CD14-positive monocyte (primary cell): ENCODE measurements around the gene NRP2. TPM values are rescaled to one million over a fixed set of nuclear protein-coding genes. Genes with fewer than 3 reads are reported as not detected.

ENCODE experiments used
- DNase-seq, 3 donors: peaks; one replicate each; pipeline ENCODE4 v3.0.0-alpha.2; 2011 to 2022
- H2AFZ ChIP-seq: 2 replicates; pipeline ENCODE4 v1.6.0; 2012; ENCODE audit warnings: mild to moderate bottlenecking, low read depth, low read length, inconsistent platforms; ENCODE audit not compliant: insufficient read depth, poor library complexity, severe bottlenecking
- H3K27ac ChIP-seq, 2 donors: 1 replicate in 1 of 2; 2 replicates in 1 of 2; pipeline ENCODE4 v1.5.1; 2012 to 2013; ENCODE audit warnings: low read length in 2 of 2, control low read depth in 1 of 2, inconsistent platforms in 1 of 2, low read depth in 1 of 2, mild to moderate bottlenecking in 1 of 2
- H3K27me3 ChIP-seq, 2 donors: one replicate each; pipeline versions ENCODE4 v1.6.0 to v1.6.1; 2011 to 2013; ENCODE audit warnings: low read length in 2 of 2; ENCODE audit not compliant: control insufficient read depth in 2 of 2, insufficient read depth in 2 of 2
- H3K36me3 ChIP-seq, 2 donors: replicated peaks in 1 of 2; 1 replicate in 1 of 2; 2 replicates in 1 of 2; pipeline versions ENCODE4 v1.5.1 to v1.6.1; 2012 to 2013; ENCODE audit warnings: low read length in 2 of 2, control low read depth in 1 of 2, inconsistent platforms in 1 of 2, mild to moderate bottlenecking in 1 of 2; ENCODE audit not compliant: insufficient read depth in 2 of 2, control insufficient read depth in 1 of 2
- H3K4me1 ChIP-seq, 2 donors: 1 replicate in 1 of 2; 2 replicates in 1 of 2; pipeline versions ENCODE4 v1.5.1 to v1.6.1; 2012 to 2013; ENCODE audit warnings: low read length in 2 of 2, control low read depth in 1 of 2, inconsistent platforms in 1 of 2, mild to moderate bottlenecking in 1 of 2, moderate library complexity in 1 of 2; ENCODE audit not compliant: insufficient read depth in 2 of 2, control insufficient read depth in 1 of 2
- H3K4me2 ChIP-seq: replicated peaks from 2 replicates; pipeline ENCODE3; 2012; ENCODE audit warnings: low read length, moderate library complexity, mild to moderate bottlenecking; ENCODE audit not compliant: poor library complexity, severe bottlenecking; ENCODE audit errors: extremely low read depth
- H3K4me3 ChIP-seq, 3 experiments: fragments of 200-600 bp in 1 of 3; sonication (generic) in 1 of 3; replicated peaks in 1 of 3; 1 replicate in 2 of 3; 2 replicates in 1 of 3; pipeline ENCODE4 v1.5.1; 2011 to 2013; ENCODE audit warnings: low read length in 3 of 3, mild to moderate bottlenecking in 3 of 3, control low read depth in 2 of 3, low read depth in 2 of 3, inconsistent platforms in 1 of 3, moderate library complexity in 1 of 3
- H3K79me2 ChIP-seq: 2 replicates; pipeline ENCODE4 v1.6.0; 2012; ENCODE audit warnings: mild to moderate bottlenecking, control low read depth, inconsistent platforms, low read length, moderate library complexity; ENCODE audit not compliant: insufficient read depth
- H3K9ac ChIP-seq: 2 replicates; pipeline ENCODE4 v1.6.0; 2017; ENCODE audit warnings: low read length, mild to moderate bottlenecking; ENCODE audit not compliant: insufficient read depth, poor library complexity, severe bottlenecking
- H3K9me3 ChIP-seq, 2 donors: replicated peaks in 1 of 2; 1 replicate in 1 of 2; 2 replicates in 1 of 2; pipeline versions ENCODE4 v1.5.1 to v1.6.1; 2012 to 2013; ENCODE audit warnings: low read length in 2 of 2, control low read depth in 1 of 2; ENCODE audit not compliant: control insufficient read depth in 1 of 2, insufficient read depth in 1 of 2
- H4K20me1 ChIP-seq: 2 replicates; pipeline ENCODE4 v1.6.0; 2012; ENCODE audit warnings: mild to moderate bottlenecking, low read length, control low read depth, moderate library complexity; ENCODE audit not compliant: insufficient read depth
- H3K27ac Mint-ChIP-seq, 7 donors: one replicate each; pipeline ENCODE4 v1.8.0; 2020; ENCODE audit warnings: mild to moderate bottlenecking in 7 of 7, mixed read lengths in 7 of 7, moderate library complexity in 6 of 7, inconsistent platforms in 2 of 7
- H3K27me3 Mint-ChIP-seq, 3 donors: one replicate each; pipeline ENCODE4 v1.8.0; 2021 to 2022; ENCODE audit warnings: low read depth in 3 of 3, mild to moderate bottlenecking in 3 of 3, mixed read lengths in 3 of 3, moderate library complexity in 3 of 3, inconsistent platforms in 1 of 3
- H3K36me3 Mint-ChIP-seq, 2 donors: one replicate each; pipeline ENCODE4 v1.8.0; 2020; ENCODE audit warnings: mixed read lengths in 2 of 2, inconsistent platforms in 1 of 2, mild to moderate bottlenecking in 1 of 2
- H3K4me1 Mint-ChIP-seq: one replicate; pipeline ENCODE4 v1.8.0; 2020; ENCODE audit warnings: mild to moderate bottlenecking, mixed read lengths
- H3K4me3 Mint-ChIP-seq, 2 donors: one replicate each; pipeline ENCODE4 v1.8.0; 2020; ENCODE audit warnings: mild to moderate bottlenecking in 2 of 2, mixed read lengths in 2 of 2, moderate library complexity in 1 of 2
- H3K9me3 Mint-ChIP-seq, 7 donors: one replicate each; pipeline ENCODE4 v1.8.0; 2020 to 2022; ENCODE audit warnings: mixed read lengths in 7 of 7, mild to moderate bottlenecking in 6 of 7, moderate library complexity in 6 of 7, inconsistent platforms in 2 of 7
- CTCF ChIP-seq: fragments of 200-600 bp; IDR thresholded peaks from one replicate; pipeline ENCODE4 v1.8.0; 2022; ENCODE audit warnings: antibody characterized with exemption, mild to moderate bottlenecking
- WGBS: methylation state at CpG from one replicate; pipeline ENCODE4 v1.1.5; 2013; ENCODE audit warnings: missing lambda C conversion rate; ENCODE audit not compliant: insufficient coverage; 5-methylcytosine and 5-hydroxymethylcytosine counted together
- intact Hi-C, 2 donors: fragments of 100-400 bp; cut with micrococcal nuclease; formaldehyde crosslinking; loops; one replicate each; pipeline versions ENCODE4 v1.15.0 to v1.15.1; 2023
- polyA plus RNA-seq, 3 donors: library from polyadenylated mRNA; depleted of rRNA in 1 of 3; unstranded in 2 of 3; stranded (reverse) in 1 of 3; fragments of 300-500 nt in 2 of 3; fragments of >200 nt in 1 of 3; fragmentation: Illumina TruSeq in 2 of 3; gene quantifications; 1 replicate in 2 of 3; 2 replicates in 1 of 3; pipeline ENCODE4 v1.2.3, GENCODE V29; 2012 to 2021

NRP2 gene
- polyA plus RNA-seq, 3 donors = 0.97 to 3.3 (median 1.6) TPM

DNA sequence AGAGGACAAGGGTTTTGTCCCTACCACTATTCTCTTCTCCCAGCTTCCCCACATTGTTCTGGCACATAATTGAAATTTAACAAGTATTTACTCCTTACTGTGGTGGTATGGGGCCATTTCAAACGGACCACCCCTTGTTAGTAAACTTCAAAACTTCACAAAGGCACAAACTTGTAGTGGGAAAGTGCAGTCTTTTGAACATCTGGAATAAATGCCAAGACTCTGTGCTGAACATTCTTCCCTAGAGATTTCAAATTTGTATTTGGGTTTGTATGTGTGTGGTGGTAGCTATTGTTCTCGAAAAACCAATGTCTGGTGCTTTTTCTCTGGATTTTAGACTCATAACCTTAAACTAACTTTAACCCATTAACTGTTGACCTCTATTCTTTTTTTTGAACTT is 151.6 kb downstream of the NRP2 start:
- no peak overlapping the region for H3K9ac ChIP-seq
- H3K4me1 ChIP-seq = no peaks in the 10 kb centered on the region
- Mint-ChIP-seq H3K4me3 (no peak overlapping the region), H3K27me3 (peaks cover 0 to 3% (median 2%) of the 10 kb centered on the region in 3 donors), H3K27ac (no peak overlapping the region), H3K36me3 (no peaks in the 10 kb centered on the region), H3K9me3 (peaks cover 2 to 12% (median 8%) of the 10 kb centered on the region in 7 donors), H3K4me1 (no peaks in the 10 kb centered on the region)
- no peak overlapping the region for H2AFZ ChIP-seq
- WGBS = no CpG with 5 or more reads among the region's 2 CpGs
- H3K4me3 ChIP-seq = no peak overlapping the region
- no peaks in the 10 kb centered on the region for H3K36me3 ChIP-seq
- H3K9me3 ChIP-seq = no peaks in the 10 kb centered on the region
- no peaks in the 10 kb centered on the region for H4K20me1 ChIP-seq
- no peaks in the 10 kb centered on the region for H3K79me2 ChIP-seq
- no peak for TF ChIP-seq CTCF
- DNase-seq = no peak
- H3K27ac ChIP-seq = no peak overlapping the region
- intact Hi-C loops = no loop called here
- H3K27me3 ChIP-seq = no peaks in the 10 kb centered on the region
- H3K4me2 ChIP-seq = no peak overlapping the region

GRCh38 chr2:205834796-205835195 is 152.5 kb downstream of the NRP2 start:
- no peaks in the 10 kb centered on the region for H3K36me3 ChIP-seq
- H3K9me3 Mint-ChIP-seq = peaks cover 4 to 15% (median 8%) of the 10 kb centered on the region in 7 donors
- no peaks in the 10 kb centered on the region for H3K4me1 Mint-ChIP-seq
- H3K9me3 ChIP-seq = no peaks in the 10 kb centered on the region
- H3K4me3 Mint-ChIP-seq = no peak overlapping the region
- no peaks in the 10 kb centered on the region for H3K36me3 Mint-ChIP-seq
- no peak overlapping the region for H2AFZ ChIP-seq
- no peaks in the 10 kb centered on the region for H3K27me3 ChIP-seq
- no peak overlapping the region for H3K27ac ChIP-seq
- no peaks in the 10 kb centered on the region for H4K20me1 ChIP-seq
- 100% methylated on average over 1 of the region's 3 CpGs for WGBS
- no peak overlapping the region for H3K9ac ChIP-seq
- H3K4me3 ChIP-seq = no peak overlapping the region
- H3K4me1 ChIP-seq = no peaks in the 10 kb centered on the region
- H3K27me3 Mint-ChIP-seq = peaks cover 0 to 3% (median 2%) of the 10 kb centered on the region in 3 donors
- H3K79me2 ChIP-seq = no peaks in the 10 kb centered on the region
- H3K27ac Mint-ChIP-seq = peak overlapping the region in 1 of 7 donors; percentile 2
- intact Hi-C loops = no loop called here
- DNase-seq = no peak
- TF ChIP-seq CTCF = no peak
- no peak overlapping the region for H3K4me2 ChIP-seq
